GM19452 (cell line): ENCODE data around the gene NUP153.

ENCODE experiments used
- ATAC-seq: cut with Tn5 transposase; IDR thresholded peaks from one replicate; pipeline ENCODE4 v1.9.1; 2021; ENCODE audit not compliant: unreplicated experiment

The NUP153 gene

DNA sequence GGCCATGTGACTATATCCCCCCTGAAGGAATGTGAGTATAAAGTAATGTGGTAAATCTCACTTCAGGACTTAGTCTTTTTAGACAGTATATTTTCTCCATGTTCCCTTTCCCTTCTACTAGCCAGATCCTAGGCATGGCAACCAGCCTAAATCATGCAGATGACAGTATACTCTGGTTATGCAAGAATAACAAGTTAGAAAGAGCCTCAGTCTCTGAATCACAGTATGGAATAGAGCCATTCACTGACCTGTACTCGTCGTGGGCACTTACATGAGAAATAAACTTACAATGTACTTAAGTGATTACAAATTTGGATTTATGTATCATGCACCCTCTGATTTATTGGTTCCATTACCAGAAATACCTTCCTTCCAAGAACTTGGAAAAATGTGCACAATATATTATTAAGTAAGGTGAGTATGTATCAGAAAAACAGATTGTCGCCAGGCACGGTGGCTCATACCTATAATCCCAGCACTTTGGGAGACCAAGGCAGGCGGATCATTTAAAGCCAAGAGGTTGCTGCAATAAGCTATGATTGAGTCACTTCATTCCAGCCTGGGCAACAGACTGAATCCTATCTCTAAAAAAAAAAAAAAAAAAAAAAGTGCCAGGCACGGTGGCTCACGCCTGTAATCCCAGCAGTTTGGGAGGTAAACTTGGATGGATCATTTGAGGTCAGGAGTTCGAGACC is 131.7 kb downstream of the NUP153 start:
- ATAC-seq: no peak

DNA sequence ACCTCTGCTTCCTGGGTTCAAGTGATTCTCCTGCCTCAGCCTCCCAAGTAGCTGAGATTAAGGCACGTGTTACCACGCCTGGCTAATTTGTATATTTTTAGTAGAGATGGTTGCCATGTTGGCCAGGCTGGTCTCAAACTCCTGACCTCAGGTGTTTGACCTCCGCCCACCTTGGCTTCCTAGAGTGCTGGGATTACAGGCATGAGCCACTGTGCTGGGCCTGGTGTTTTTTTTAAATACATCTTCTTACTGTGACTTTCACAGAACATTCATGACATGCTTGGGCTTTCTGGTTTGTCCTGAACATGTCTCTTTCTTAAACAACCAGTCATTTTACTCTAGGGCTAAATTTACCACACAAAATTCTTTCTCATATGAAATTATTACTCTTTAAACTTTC is 141.3 kb downstream of the NUP153 start:
- ATAC-seq: no peak
